K562 (cell line): ENCODE data around the gene TMEM204. TPM values are rescaled to one million over a fixed set of nuclear protein-coding genes. Genes with fewer than 3 reads are reported as not detected.

Experiments used
- E2F6 ChIP-seq, 2 experiments: IDR thresholded peaks; 2 replicates each; pipeline ENCODE4 v1.6.1; 2011; ENCODE audit warnings: borderline replicate concordance in 1 of 2, control low read depth in 1 of 2, low read depth in 1 of 2, low read length in 1 of 2, mild to moderate bottlenecking in 1 of 2, mixed read lengths in 1 of 2, moderate library complexity in 1 of 2; ENCODE audit not compliant: insufficient read depth in 1 of 2, insufficient read length in 1 of 2, poor library complexity in 1 of 2, severe bottlenecking in 1 of 2; ENCODE audit errors: extremely low read depth in 1 of 2
- ZBTB33 ChIP-seq: sonication (generic); formaldehyde crosslinking; IDR thresholded peaks from 2 replicates; pipeline ENCODE4 v1.8.1; 2023; ENCODE audit warnings: mild to moderate bottlenecking, missing genetic modification reagents
- ZNF143 ChIP-seq: sonication (generic); formaldehyde crosslinking; IDR thresholded peaks from 2 replicates; pipeline ENCODE4 v1.9.0; 2022; ENCODE audit warnings: mild to moderate bottlenecking, missing genetic modification reagents
- ZNF384 ChIP-seq: IDR thresholded peaks from 2 replicates; pipeline ENCODE4 v1.6.1; 2012; ENCODE audit warnings: low read depth, low read length, improper control_type of control experiment
- polyA plus RNA-seq, 8 experiments: library from polyadenylated mRNA; depleted of rRNA in 4 of 8; stranded (reverse) in 5 of 8; unstranded in 3 of 8; fragments of >200 nt; fragmentation: Nextera tagmentation in 2 of 8; fragmentation: Illumina TruSeq in 1 of 8; extraction: Ambion mirVana in 2 of 8; extraction: Trizol in 1 of 8; gene quantifications; 2 replicates each; pipeline versions ENCODE4 v1.2.1 to v1.2.3, GENCODE V29; 2011 to 2014; ENCODE audit warnings: inconsistent platforms in 1 of 8, missing spikeins in 1 of 8
- total RNA-seq, 7 experiments: library from RNA; depleted of rRNA in 6 of 7; stranded (reverse); fragments of >200 nt in 6 of 7; fragmentation: Illumina TruSeq in 2 of 7; extraction: Trizol in 2 of 7; gene quantifications; 2 replicates each; pipeline versions ENCODE4 v1.2.1 to v1.2.3, GENCODE V29; 2011 to 2021; ENCODE audit warnings: low replicate concordance in 1 of 7
- TF ChIP-seq, protein P1 (sequence below): fragments of 450-650 bp; IDR thresholded peaks from 2 replicates; pipeline ENCODE4 v1.6.1; 2016; ENCODE audit warnings: mild to moderate bottlenecking, moderate library complexity
- TF ChIP-seq, protein P2 (sequence below): sonication (generic); formaldehyde crosslinking; IDR thresholded peaks from 2 replicates; pipeline ENCODE4 v1.9.0; 2022; ENCODE audit warnings: mild to moderate bottlenecking, missing genetic modification reagents

TMEM204 gene
- total and polyA plus RNA-seq, 9 of the 15 experiments (the other 6 are each of a cell fraction or from before 2014, with no cell fraction given) = 0.04 to 0.18 TPM; not detected in 7

- TF ChIP-seq, protein P1, sequence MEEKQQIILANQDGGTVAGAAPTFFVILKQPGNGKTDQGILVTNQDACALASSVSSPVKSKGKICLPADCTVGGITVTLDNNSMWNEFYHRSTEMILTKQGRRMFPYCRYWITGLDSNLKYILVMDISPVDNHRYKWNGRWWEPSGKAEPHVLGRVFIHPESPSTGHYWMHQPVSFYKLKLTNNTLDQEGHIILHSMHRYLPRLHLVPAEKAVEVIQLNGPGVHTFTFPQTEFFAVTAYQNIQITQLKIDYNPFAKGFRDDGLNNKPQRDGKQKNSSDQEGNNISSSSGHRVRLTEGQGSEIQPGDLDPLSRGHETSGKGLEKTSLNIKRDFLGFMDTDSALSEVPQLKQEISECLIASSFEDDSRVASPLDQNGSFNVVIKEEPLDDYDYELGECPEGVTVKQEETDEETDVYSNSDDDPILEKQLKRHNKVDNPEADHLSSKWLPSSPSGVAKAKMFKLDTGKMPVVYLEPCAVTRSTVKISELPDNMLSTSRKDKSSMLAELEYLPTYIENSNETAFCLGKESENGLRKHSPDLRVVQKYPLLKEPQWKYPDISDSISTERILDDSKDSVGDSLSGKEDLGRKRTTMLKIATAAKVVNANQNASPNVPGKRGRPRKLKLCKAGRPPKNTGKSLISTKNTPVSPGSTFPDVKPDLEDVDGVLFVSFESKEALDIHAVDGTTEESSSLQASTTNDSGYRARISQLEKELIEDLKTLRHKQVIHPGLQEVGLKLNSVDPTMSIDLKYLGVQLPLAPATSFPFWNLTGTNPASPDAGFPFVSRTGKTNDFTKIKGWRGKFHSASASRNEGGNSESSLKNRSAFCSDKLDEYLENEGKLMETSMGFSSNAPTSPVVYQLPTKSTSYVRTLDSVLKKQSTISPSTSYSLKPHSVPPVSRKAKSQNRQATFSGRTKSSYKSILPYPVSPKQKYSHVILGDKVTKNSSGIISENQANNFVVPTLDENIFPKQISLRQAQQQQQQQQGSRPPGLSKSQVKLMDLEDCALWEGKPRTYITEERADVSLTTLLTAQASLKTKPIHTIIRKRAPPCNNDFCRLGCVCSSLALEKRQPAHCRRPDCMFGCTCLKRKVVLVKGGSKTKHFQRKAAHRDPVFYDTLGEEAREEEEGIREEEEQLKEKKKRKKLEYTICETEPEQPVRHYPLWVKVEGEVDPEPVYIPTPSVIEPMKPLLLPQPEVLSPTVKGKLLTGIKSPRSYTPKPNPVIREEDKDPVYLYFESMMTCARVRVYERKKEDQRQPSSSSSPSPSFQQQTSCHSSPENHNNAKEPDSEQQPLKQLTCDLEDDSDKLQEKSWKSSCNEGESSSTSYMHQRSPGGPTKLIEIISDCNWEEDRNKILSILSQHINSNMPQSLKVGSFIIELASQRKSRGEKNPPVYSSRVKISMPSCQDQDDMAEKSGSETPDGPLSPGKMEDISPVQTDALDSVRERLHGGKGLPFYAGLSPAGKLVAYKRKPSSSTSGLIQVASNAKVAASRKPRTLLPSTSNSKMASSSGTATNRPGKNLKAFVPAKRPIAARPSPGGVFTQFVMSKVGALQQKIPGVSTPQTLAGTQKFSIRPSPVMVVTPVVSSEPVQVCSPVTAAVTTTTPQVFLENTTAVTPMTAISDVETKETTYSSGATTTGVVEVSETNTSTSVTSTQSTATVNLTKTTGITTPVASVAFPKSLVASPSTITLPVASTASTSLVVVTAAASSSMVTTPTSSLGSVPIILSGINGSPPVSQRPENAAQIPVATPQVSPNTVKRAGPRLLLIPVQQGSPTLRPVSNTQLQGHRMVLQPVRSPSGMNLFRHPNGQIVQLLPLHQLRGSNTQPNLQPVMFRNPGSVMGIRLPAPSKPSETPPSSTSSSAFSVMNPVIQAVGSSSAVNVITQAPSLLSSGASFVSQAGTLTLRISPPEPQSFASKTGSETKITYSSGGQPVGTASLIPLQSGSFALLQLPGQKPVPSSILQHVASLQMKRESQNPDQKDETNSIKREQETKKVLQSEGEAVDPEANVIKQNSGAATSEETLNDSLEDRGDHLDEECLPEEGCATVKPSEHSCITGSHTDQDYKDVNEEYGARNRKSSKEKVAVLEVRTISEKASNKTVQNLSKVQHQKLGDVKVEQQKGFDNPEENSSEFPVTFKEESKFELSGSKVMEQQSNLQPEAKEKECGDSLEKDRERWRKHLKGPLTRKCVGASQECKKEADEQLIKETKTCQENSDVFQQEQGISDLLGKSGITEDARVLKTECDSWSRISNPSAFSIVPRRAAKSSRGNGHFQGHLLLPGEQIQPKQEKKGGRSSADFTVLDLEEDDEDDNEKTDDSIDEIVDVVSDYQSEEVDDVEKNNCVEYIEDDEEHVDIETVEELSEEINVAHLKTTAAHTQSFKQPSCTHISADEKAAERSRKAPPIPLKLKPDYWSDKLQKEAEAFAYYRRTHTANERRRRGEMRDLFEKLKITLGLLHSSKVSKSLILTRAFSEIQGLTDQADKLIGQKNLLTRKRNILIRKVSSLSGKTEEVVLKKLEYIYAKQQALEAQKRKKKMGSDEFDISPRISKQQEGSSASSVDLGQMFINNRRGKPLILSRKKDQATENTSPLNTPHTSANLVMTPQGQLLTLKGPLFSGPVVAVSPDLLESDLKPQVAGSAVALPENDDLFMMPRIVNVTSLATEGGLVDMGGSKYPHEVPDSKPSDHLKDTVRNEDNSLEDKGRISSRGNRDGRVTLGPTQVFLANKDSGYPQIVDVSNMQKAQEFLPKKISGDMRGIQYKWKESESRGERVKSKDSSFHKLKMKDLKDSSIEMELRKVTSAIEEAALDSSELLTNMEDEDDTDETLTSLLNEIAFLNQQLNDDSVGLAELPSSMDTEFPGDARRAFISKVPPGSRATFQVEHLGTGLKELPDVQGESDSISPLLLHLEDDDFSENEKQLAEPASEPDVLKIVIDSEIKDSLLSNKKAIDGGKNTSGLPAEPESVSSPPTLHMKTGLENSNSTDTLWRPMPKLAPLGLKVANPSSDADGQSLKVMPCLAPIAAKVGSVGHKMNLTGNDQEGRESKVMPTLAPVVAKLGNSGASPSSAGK = peak; percentile 80
- TF ChIP-seq ZBTB33 (CRISPR knock-in tag) (peak; percentile 66; the same call in 1 of the 2 replicates), E2F6 (IDR thresholded peaks at IDR 0.05; ENCODE audit: borderline replicate concordance in 1 of 2, extremely low read depth in 1 of 2, insufficient read depth in 1 of 2, insufficient read length in 1 of 2, low read depth in 1 of 2, low read length in 1 of 2, poor library complexity in 1 of 2, severe bottlenecking in 1 of 2) (peak in 1 of 2 experiments; percentile 68), ZNF143 (0 out of 2 replicates have a peak, but pooled peaks have one; percentile 26), ZNF384 (no peak)
- TF ChIP-seq, protein P2, sequence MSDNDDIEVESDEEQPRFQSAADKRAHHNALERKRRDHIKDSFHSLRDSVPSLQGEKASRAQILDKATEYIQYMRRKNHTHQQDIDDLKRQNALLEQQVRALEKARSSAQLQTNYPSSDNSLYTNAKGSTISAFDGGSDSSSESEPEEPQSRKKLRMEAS = peak; percentile 77
- TF ChIP-seq, all 486 proteins: peak for 6
Measured at GRCh38 chr16:1542533-1542932, 9.1 kb downstream of the TMEM204 start (continued).
